GM12878 (cell line): ENCODE data around the gene CCDC201. TPM values are rescaled to one million over a fixed set of nuclear protein-coding genes. Genes with fewer than 3 reads are reported as not detected.

Source experiments
- ATAC-seq: fragments of 200-7000 bp; cut with Tn5 transposase; 3 replicates; pipeline ENCODE4 v1.9.1; 2020; ENCODE audit warnings: mild to moderate bottlenecking, moderate library complexity
- BruUV-seq: library from RNA; stranded (reverse); fragments of 400-500 nt; replicated peaks from 2 replicates; lab custom pipeline; 2021; lab: Mats Ljungman, UMichigan
- CTCF ChIA-PET: fragments of 300-600 bp; sonication (Branson Sonifier 250); formaldehyde crosslinking; extraction: SDS; loops from one replicate; lab custom pipeline; 2021; ENCODE audit warnings: inconsistent platforms; lab: Yijun Ruan, JAX
- POLR2A ChIA-PET: fragments of 350-600 bp; formaldehyde crosslinking; extraction: SDS; loops from one replicate; lab custom pipeline; 2021; ENCODE audit warnings: inconsistent platforms; lab: Charles Lee
- RAD21 ChIA-PET: fragments of 300-600 bp; sonication (Branson Sonifier 250); formaldehyde crosslinking; loops from one replicate; lab custom pipeline; 2023; ENCODE audit warnings: antibody characterized with exemption; ENCODE audit not compliant: unreplicated experiment; lab: Charles Lee
- SMC1A ChIA-PET: fragments of 300-600 bp; sonication (Branson Sonifier 250); formaldehyde crosslinking; loops from one replicate; lab custom pipeline; 2023; ENCODE audit not compliant: unreplicated experiment, uncharacterized antibody; lab: Charles Lee
- DNase-seq: peaks from one replicate; pipeline ENCODE4 v3.0.0-alpha.2; 2011; ENCODE audit warnings: low read depth, low spot score
- FAIRE-seq: peaks from 3 replicates; lab custom pipeline; 2011; peaks lifted over from hg19 to GRCh38; lab: Jason Lieb, UNC
- H2AFZ ChIP-seq: 2 replicates; pipeline ENCODE4 v1.6.0; 2011; ENCODE audit warnings: low read depth, low read length, control low read depth; ENCODE audit not compliant: control insufficient read depth
- H3K27ac ChIP-seq: 2 replicates; pipeline ENCODE4 v1.5.1; 2011; ENCODE audit warnings: control low read depth; ENCODE audit not compliant: control insufficient read depth, insufficient read depth
- H3K27me3 ChIP-seq, 2 experiments: replicated peaks in 1 of 2; 2 replicates each; pipeline versions ENCODE4 v1.6.0 to v1.6.1; 2011; ENCODE audit warnings: low read length in 1 of 2; ENCODE audit not compliant: control insufficient read depth in 2 of 2, insufficient read depth in 2 of 2
- H3K36me3 ChIP-seq, 2 experiments: 2 replicates each; pipeline ENCODE4 v1.5.1; 2011; ENCODE audit warnings: low read length in 1 of 2; ENCODE audit not compliant: control insufficient read depth in 2 of 2, insufficient read depth in 2 of 2
- H3K4me1 ChIP-seq: 2 replicates; pipeline ENCODE4 v1.6.1; 2011; ENCODE audit warnings: mild to moderate bottlenecking, low read length, moderate library complexity, mixed read lengths; ENCODE audit not compliant: control insufficient read depth, insufficient read depth
- H3K4me2 ChIP-seq: 2 replicates; pipeline ENCODE4 v1.6.0; 2011; ENCODE audit warnings: control low read depth; ENCODE audit not compliant: control insufficient read depth, insufficient read depth
- H3K4me3 ChIP-seq: fragments of 200-600 bp; sonication (generic); 2 replicates; pipeline ENCODE4 v1.5.1; 2016
- H3K79me2 ChIP-seq: 2 replicates; pipeline ENCODE4 v1.6.0; 2011; ENCODE audit warnings: low read length; ENCODE audit not compliant: control insufficient read depth, insufficient read depth
- H3K9ac ChIP-seq: 2 replicates; pipeline ENCODE4 v1.8.0; 2011; ENCODE audit warnings: low read length, control low read depth, mixed read lengths; ENCODE audit not compliant: control insufficient read depth, insufficient read depth
- H3K9me3 ChIP-seq: replicated peaks from 3 replicates; pipeline ENCODE4 v1.5.1; 2011; ENCODE audit warnings: mild to moderate bottlenecking, low read length; ENCODE audit not compliant: control insufficient read depth, insufficient read depth
- H4K20me1 ChIP-seq: 2 replicates; pipeline ENCODE4 v1.6.0; 2011; ENCODE audit not compliant: control insufficient read depth, insufficient read depth
- CHD2 ChIP-seq: IDR thresholded peaks from 2 replicates; pipeline ENCODE4 v1.6.1; 2011; ENCODE audit warnings: low read depth, low read length, improper control_type of control experiment, borderline replicate concordance
- CREM ChIP-seq: IDR thresholded peaks from 2 replicates; pipeline ENCODE4 v1.6.1; 2014; ENCODE audit warnings: antibody characterized with exemption, low read depth
- CTCF ChIP-seq, 3 experiments: IDR thresholded peaks in 2 of 3; conservative IDR thresholded peaks in 1 of 3; 2 replicates each; pipeline ENCODE4 v1.5.1; 2011; ENCODE audit warnings: low read depth in 3 of 3, low read length in 3 of 3, mild to moderate bottlenecking in 3 of 3, control low read depth in 2 of 3, moderate library complexity in 2 of 3, inconsistent platforms in 1 of 3, mixed read lengths in 1 of 3; ENCODE audit not compliant: control insufficient read depth in 2 of 3, insufficient read depth in 1 of 3; ENCODE audit errors: extremely low read depth in 1 of 3
- GATAD2B ChIP-seq: fragments of 450-650 bp; conservative IDR thresholded peaks from 2 replicates; pipeline ENCODE4 v1.6.1; 2017; ENCODE audit warnings: low read depth, mild to moderate bottlenecking, moderate library complexity
- HCFC1 ChIP-seq: fragments of 150-350 bp; IDR thresholded peaks from 2 replicates; pipeline ENCODE4 v1.6.1; 2014; ENCODE audit warnings: low read length
- MTA3 ChIP-seq: IDR thresholded peaks from 2 replicates; pipeline ENCODE4 v1.6.1; 2012; ENCODE audit warnings: low read length, inconsistent platforms, borderline replicate concordance
- POLR2AphosphoS5 ChIP-seq: IDR thresholded peaks from 2 replicates; pipeline ENCODE4 v1.6.1; 2011; ENCODE audit warnings: mild to moderate bottlenecking, low read length, inconsistent platforms
- RAD21 ChIP-seq: IDR thresholded peaks from 2 replicates; pipeline ENCODE4 v1.6.1; 2011; ENCODE audit warnings: mild to moderate bottlenecking, low read depth, low read length, moderate library complexity; ENCODE audit not compliant: insufficient read depth
- SIN3A ChIP-seq: IDR thresholded peaks from 2 replicates; pipeline ENCODE4 v1.6.1; 2012; ENCODE audit warnings: low read depth, low read length, improper control_type of control experiment
- SMC3 ChIP-seq: IDR thresholded peaks from 2 replicates; pipeline ENCODE4 v1.6.1; 2011; ENCODE audit warnings: low read length, improper control_type of control experiment, borderline replicate concordance
- YY1 ChIP-seq: IDR thresholded peaks from 2 replicates; pipeline ENCODE4 v1.6.1; 2011; ENCODE audit warnings: low read depth, mild to moderate bottlenecking, low read length
- WGBS: methylation state at CpG from one replicate; pipeline ENCODE4 v1.1.6; 2016; ENCODE audit warnings: low lambda C conversion rate; ENCODE audit not compliant: insufficient replicate concordance, insufficient coverage; ENCODE audit errors: missing lambda C conversion rate; 5-methylcytosine and 5-hydroxymethylcytosine counted together
- in situ Hi-C: fragments of 300-500 bp; cut with MboI; formaldehyde crosslinking; loops from 9 replicates; pipeline ENCODE4 v1.14.3; 2018; ENCODE audit warnings: mixed read lengths
- intact Hi-C: fragments of 100-400 bp; cut with micrococcal nuclease; formaldehyde crosslinking; loops from one replicate; pipeline ENCODE4 v1.14.2; 2022; ENCODE audit not compliant: unreplicated experiment
- polyA plus RNA-seq, 11 experiments: library from polyadenylated mRNA; depleted of rRNA in 4 of 11; unstranded in 6 of 11; stranded (reverse) in 5 of 11; fragments of >200 nt; fragmentation: Nextera tagmentation in 4 of 11; fragmentation: Illumina TruSeq in 1 of 11; extraction: Ambion mirVana in 4 of 11; extraction: Trizol in 1 of 11; gene quantifications; 1 replicate in 1 of 11; 2 replicates in 10 of 11; pipeline versions ENCODE4 v1.2.1 to v1.2.3, GENCODE V29; 2011 to 2016; ENCODE audit warnings: inconsistent platforms in 2 of 11, missing spikeins in 2 of 11, low read depth in 1 of 11
- total RNA-seq, 4 experiments: library from RNA; depleted of rRNA in 3 of 4; stranded (reverse); fragments of >200 nt in 3 of 4; fragmentation: Illumina TruSeq in 1 of 4; extraction: Trizol in 1 of 4; gene quantifications; 2 replicates each; pipeline versions ENCODE4 v1.2.1 to v1.2.3, GENCODE V29; 2013 to 2021

CCDC201 gene
- total and polyA plus RNA-seq, 10 of the 15 experiments (the other 5 are each of a cell fraction or from before 2014, with no cell fraction given) = 0.10 TPM; not detected in 9

- no peak overlapping the region for H3K9ac ChIP-seq
- RAD21 ChIA-PET = interaction anchor here (0.9 to 4.5 kb wide), 10 partner anchors 26 to 1263 kb away, joined by 3 to 41 read pairs (median 5); no protein-coding TSS in a partner anchor
- 12% methylated on average over 2 of the region's 2 CpGs for WGBS
- SMC1A ChIA-PET = interaction anchor here (0.7 to 4.9 kb wide), 14 partner anchors 221 to 1265 kb away, joined by 3 to 48 read pairs (median 4); no protein-coding TSS in a partner anchor
- H3K79me2 ChIP-seq = no peaks in the 10 kb centered on the region
- no peak overlapping the region for H3K27ac ChIP-seq
- no peaks in the 10 kb centered on the region for H3K4me1 ChIP-seq
- H3K9me3 ChIP-seq = no peaks in the 10 kb centered on the region
- no peaks in the 10 kb centered on the region for H4K20me1 ChIP-seq
- no peak overlapping the region for H2AFZ ChIP-seq
- CTCF ChIA-PET = interaction anchor here (0.6 to 9.6 kb wide), 28 partner anchors 10 to 1337 kb away, joined by 3 to 91 read pairs (median 4); no protein-coding TSS in a partner anchor
- no peaks in the 10 kb centered on the region for H3K36me3 ChIP-seq
- no TSS peak for BruUV-seq
- no peak for TF ChIP-seq MTA3
- no peak for TF ChIP-seq POLR2AphosphoS5
- no peak for TF ChIP-seq GATAD2B
- TF ChIP-seq, all 136 proteins: peak for 0
- no peak for FAIRE-seq
- peaks cover 2 to 3% of the 10 kb centered on the region in 2 experiments; a peak in 3 of 4 replicates for H3K27me3 ChIP-seq
- no peak for ATAC-seq
- H3K4me2 ChIP-seq = no peak overlapping the region
- no peak overlapping the region for H3K4me3 ChIP-seq
- in situ Hi-C loops (loop anchor here (5.0 kb wide), 3 partner anchors 434 to 1264 kb away; no protein-coding TSS in a partner anchor), intact Hi-C loops (loop anchor here (10.0 kb wide), 1 partner anchor 1336 kb away; no protein-coding TSS in a partner anchor)
- DNase-seq = no peak
- POLR2A ChIA-PET = no interaction called here
Measured at GRCh38 chr7:45918556-45918955, 45.7 kb upstream of the CCDC201 start.

GRCh38 chr7:45917658-45918057 lies 44.8 kb upstream of the CCDC201 start:
- ChIA-PET CTCF (interaction anchor here (0.6 to 9.6 kb wide), 33 partner anchors 9 to 1338 kb away, joined by 3 to 91 read pairs (median 4); no protein-coding TSS in a partner anchor), SMC1A (interaction anchor here (0.7 to 4.9 kb wide), 14 partner anchors 25 to 1266 kb away, joined by 3 to 48 read pairs (median 4); no protein-coding TSS in a partner anchor), POLR2A (interaction anchor here (0.5 kb wide), 1 partner anchor 544 kb away, joined by 3 read pairs; no protein-coding TSS in a partner anchor), RAD21 (interaction anchor here (0.6 to 4.5 kb wide), 13 partner anchors 25 to 1174 kb away, joined by 3 to 41 read pairs (median 4); no protein-coding TSS in a partner anchor)
- no peak overlapping the region for H3K9ac ChIP-seq
- intact Hi-C loops (loop anchor here (1.0 to 10.0 kb wide), 4 partner anchors 435 to 1337 kb away; no protein-coding TSS in a partner anchor), in situ Hi-C loops (loop anchor here (5.0 kb wide), 3 partner anchors 435 to 1265 kb away; no protein-coding TSS in a partner anchor)
- H3K36me3 ChIP-seq = no peaks in the 10 kb centered on the region
- WGBS = 8% methylated on average over 15 of the region's 15 CpGs
- H3K4me1 ChIP-seq = no peaks in the 10 kb centered on the region
- H4K20me1 ChIP-seq = no peaks in the 10 kb centered on the region
- no TSS peak for BruUV-seq
- no peak overlapping the region for H2AFZ ChIP-seq
- no peaks in the 10 kb centered on the region for H3K9me3 ChIP-seq
- H3K27ac ChIP-seq = no peak overlapping the region
- ATAC-seq (peak; percentile 81), FAIRE-seq (peak; percentile 75), DNase-seq (no peak)
- H3K79me2 ChIP-seq = no peaks in the 10 kb centered on the region
- H3K27me3 ChIP-seq = peaks cover 2 to 3% of the 10 kb centered on the region in 2 experiments; a peak in 3 of 4 replicates
- TF ChIP-seq RAD21 (peak; percentile 84), CREM (no peak), CTCF (IDR thresholded peaks at IDR 0.05 in 2 of 3, conservative IDR thresholded peaks at IDR 0.05 in 1 of 3; ENCODE audit: control insufficient read depth in 2 of 3, extremely low read depth in 1 of 3, insufficient read depth in 1 of 3, low read depth in 3 of 3, low read length in 3 of 3) (peak; percentile 87 to 93 (median 89); a peak in 5 of 6 replicates), SMC3 (peak; percentile 95), CHD2 (no peak), SIN3A (no peak), HCFC1 (no peak), YY1 (0 out of 2 replicates have a peak, but pooled peaks have one; percentile 41)
- H3K4me2 ChIP-seq = no peak overlapping the region
- no peak overlapping the region for H3K4me3 ChIP-seq
